HG02885 (cell line): ENCODE measurements around the gene ZCCHC8.
"Not testable (repeated sequence)": the region's sequence is repeated elsewhere in the genome, so short reads cannot be mapped to it uniquely, and the experiment has no call there.

Experiments used
- ATAC-seq: cut with Tn5 transposase; IDR thresholded peaks from one replicate; pipeline ENCODE4 v1.9.1; 2021; ENCODE audit warnings: mild to moderate bottlenecking; ENCODE audit not compliant: unreplicated experiment, poor library complexity

The ZCCHC8 gene

GRCh38 chr12:122513660-122514059, 12.9 kb upstream of the ZCCHC8 start:
- no peak for ATAC-seq

- ATAC-seq = not testable (repeated sequence)
These were observed 12.3 kb upstream of the ZCCHC8 start for GRCh38 chr12:122513028-122513427.

GRCh38 chr12:122508163-122508562, 7.4 kb upstream of the ZCCHC8 start:
- no peak for ATAC-seq

GRCh38 chr12:122506393-122506938, 5.7 kb upstream of the ZCCHC8 start:
- no peak for ATAC-seq

- ATAC-seq = no peak
These were observed 4.8 kb upstream of the ZCCHC8 start for GRCh38 chr12:122505419-122506051.

GRCh38 chr12:122503783-122504590, 3.3 kb upstream of the ZCCHC8 start:
- no peak for ATAC-seq

- no peak for ATAC-seq
These were observed 2.5 kb upstream of the ZCCHC8 start for GRCh38 chr12:122503147-122503751.

- ATAC-seq = no peak
These were observed 807 bp upstream of the ZCCHC8 start for GRCh38 chr12:122501489-122501989.

- ATAC-seq = peak; percentile 14
These were observed 594 bp downstream of the ZCCHC8 start for GRCh38 chr12:122499991-122500684.

GRCh38 chr12:122495258-122495657, 5.5 kb downstream of the ZCCHC8 start:
- ATAC-seq = no peak

- ATAC-seq = not testable (repeated sequence)
These were observed 7.5 kb downstream of the ZCCHC8 start for GRCh38 chr12:122493222-122493621.

GRCh38 chr12:122491991-122492390, 8.7 kb downstream of the ZCCHC8 start:
- ATAC-seq = no peak

- ATAC-seq = no peak
These were observed 11.7 kb downstream of the ZCCHC8 start for GRCh38 chr12:122489038-122489437.

- ATAC-seq = not testable (repeated sequence)
These were observed 12.9 kb downstream of the ZCCHC8 start for GRCh38 chr12:122487807-122488206.

- ATAC-seq = no peak
These were observed 13.8 kb downstream of the ZCCHC8 start for GRCh38 chr12:122486805-122487426.

- ATAC-seq = not testable (repeated sequence)
These were observed 14.4 kb downstream of the ZCCHC8 start for GRCh38 chr12:122486360-122486759.

GRCh38 chr12:122484385-122484784, 16.3 kb downstream of the ZCCHC8 start:
- ATAC-seq = not testable (repeated sequence)

GRCh38 chr12:122483969-122484368, 16.8 kb downstream of the ZCCHC8 start:
- no peak for ATAC-seq

- ATAC-seq = no peak
These were observed 18.9 kb downstream of the ZCCHC8 start for GRCh38 chr12:122481861-122482260.

- ATAC-seq = no peak
These were observed 20.0 kb downstream of the ZCCHC8 start for GRCh38 chr12:122480753-122481152.
